MCF 10A (cell line): ENCODE measurements around the gene SPATA20. TPM values are rescaled to one million over a fixed set of nuclear protein-coding genes. Genes with fewer than 3 reads are reported as not detected.

Experiments used
- BruUV-seq: library from RNA; stranded (reverse); fragments of 400-500 nt; replicated peaks from 2 replicates; lab custom pipeline; 2021; lab: Mats Ljungman, UMichigan
- CTCF ChIA-PET: fragments of 300-600 bp; sonication (Branson Sonifier 250); formaldehyde crosslinking; extraction: SDS; loops from one replicate; lab custom pipeline; 2021; ENCODE audit warnings: antibody characterized with exemption, inconsistent platforms; lab: Yijun Ruan, JAX
- POLR2A ChIA-PET: fragments of 300-600, 350-650 bp; sonication (Branson Sonifier 250); formaldehyde crosslinking; extraction: SDS; loops from one replicate; lab custom pipeline; 2020; ENCODE audit warnings: antibody characterized with exemption, inconsistent platforms; lab: Yijun Ruan, JAX
- DNase-seq: peaks from one replicate; pipeline ENCODE4 v3.0.0-alpha.2; 2018; ENCODE audit not compliant: unreplicated experiment
- H3K27ac Mint-ChIP-seq: one replicate; pipeline ENCODE4 v1.8.0; 2022; ENCODE audit warnings: mild to moderate bottlenecking, low read depth, mixed read lengths; ENCODE audit not compliant: unreplicated experiment
- H3K27me3 Mint-ChIP-seq: one replicate; pipeline ENCODE4 v1.8.0; 2022; ENCODE audit warnings: mixed read lengths; ENCODE audit not compliant: insufficient read depth, unreplicated experiment
- H3K36me3 Mint-ChIP-seq: one replicate; pipeline ENCODE4 v1.8.0; 2022; ENCODE audit warnings: mild to moderate bottlenecking, moderate library complexity, mixed read lengths; ENCODE audit not compliant: insufficient read depth, unreplicated experiment
- H3K4me1 Mint-ChIP-seq: one replicate; pipeline ENCODE4 v1.8.0; 2022; ENCODE audit warnings: mixed read lengths; ENCODE audit not compliant: insufficient read depth, unreplicated experiment
- H3K4me3 Mint-ChIP-seq: one replicate; pipeline ENCODE4 v1.8.0; 2022; ENCODE audit warnings: mild to moderate bottlenecking, moderate library complexity, mixed read lengths; ENCODE audit not compliant: unreplicated experiment
- H3K9me3 Mint-ChIP-seq: one replicate; pipeline ENCODE4 v1.8.0; 2022; ENCODE audit warnings: mixed read lengths; ENCODE audit not compliant: unreplicated experiment
- CTCF ChIP-seq: fragments of 200-600 bp; IDR thresholded peaks from one replicate; pipeline ENCODE4 v1.8.0; 2022; ENCODE audit warnings: antibody characterized with exemption, mild to moderate bottlenecking; ENCODE audit not compliant: unreplicated experiment
- intact Hi-C: fragments of 100-400 bp; cut with micrococcal nuclease; formaldehyde crosslinking; loops from 2 replicates; pipeline ENCODE4 v1.14.1; 2022
- total RNA-seq: library from RNA; stranded (reverse); gene quantifications from 2 replicates; pipeline ENCODE4 v1.2.3, GENCODE V29; 2022

SPATA20 gene
- total RNA-seq, 1 experiment from 2014 or later = 35.3 TPM

- DNase-seq = no peak
- H3K9me3 Mint-ChIP-seq = no peaks in the 10 kb centered on the region
- H3K4me3 Mint-ChIP-seq = no peak overlapping the region
- ChIA-PET POLR2A (interaction anchor here (0.9 kb wide), 1 partner anchor 93 kb away, joined by 5 read pairs; no protein-coding TSS in a partner anchor), CTCF (interaction anchor here (0.7 kb wide), 1 partner anchor 58 kb away, joined by 3 read pairs; no protein-coding TSS in a partner anchor)
- peaks cover 48% of the 10 kb centered on the region for H3K27me3 Mint-ChIP-seq
- no peaks in the 10 kb centered on the region for H3K4me1 Mint-ChIP-seq
- no peak overlapping the region for H3K27ac Mint-ChIP-seq
- intact Hi-C loops = no loop called here
- no TSS peak for BruUV-seq
- H3K36me3 Mint-ChIP-seq = no peaks in the 10 kb centered on the region
- TF ChIP-seq CTCF = no peak
Observed at GRCh38 chr17:50568659-50569058, 21.7 kb downstream of the SPATA20 start.

GRCh38 chr17:50569592-50569991, 22.6 kb downstream of the SPATA20 start:
- BruUV-seq = no TSS peak
- H3K27ac Mint-ChIP-seq = no peak overlapping the region
- H3K36me3 Mint-ChIP-seq = no peaks in the 10 kb centered on the region
- ChIA-PET POLR2A (no interaction called here), CTCF (no interaction called here)
- DNase-seq = no peak
- peaks cover 39% of the 10 kb centered on the region for H3K27me3 Mint-ChIP-seq
- H3K4me1 Mint-ChIP-seq = no peaks in the 10 kb centered on the region
- no peak for TF ChIP-seq CTCF
- intact Hi-C loops = no loop called here
- no peak overlapping the region for H3K4me3 Mint-ChIP-seq
- H3K9me3 Mint-ChIP-seq = no peaks in the 10 kb centered on the region

GRCh38 chr17:50570032-50570431, 23.1 kb downstream of the SPATA20 start:
- Mint-ChIP-seq H3K36me3 (no peaks in the 10 kb centered on the region), H3K27ac (no peak overlapping the region), H3K4me1 (no peaks in the 10 kb centered on the region), H3K27me3 (peaks cover 34% of the 10 kb centered on the region), H3K9me3 (no peaks in the 10 kb centered on the region), H3K4me3 (no peak overlapping the region)
- intact Hi-C loops = no loop called here
- POLR2A ChIA-PET = no interaction called here
- BruUV-seq = no TSS peak
- CTCF ChIA-PET = no interaction called here
- no peak for TF ChIP-seq CTCF
- no peak for DNase-seq

- ChIA-PET POLR2A (no interaction called here), CTCF (no interaction called here)
- intact Hi-C loops = no loop called here
- no peak for DNase-seq
- BruUV-seq = no TSS peak
- Mint-ChIP-seq H3K9me3 (no peaks in the 10 kb centered on the region), H3K36me3 (no peaks in the 10 kb centered on the region), H3K4me3 (no peak overlapping the region), H3K4me1 (no peaks in the 10 kb centered on the region), H3K27me3 (peaks cover 29% of the 10 kb centered on the region), H3K27ac (no peak overlapping the region)
- TF ChIP-seq CTCF = no peak
Observed at GRCh38 chr17:50570528-50570927, 23.6 kb downstream of the SPATA20 start.
